ENCODE measurements around the gene ISX. TPM values are rescaled to one million over a fixed set of nuclear protein-coding genes. Genes with fewer than 3 reads are reported as not detected.

The ISX gene
- total RNA-seq, 1 donor from 2014 or later = not detected

GRCh38 chr22:35124691-35125219 is 58.8 kb downstream of the ISX start:
- no peak for TF ChIP-seq CTCF (IDR thresholded peaks at IDR 0.05; ENCODE audit: insufficient read depth, low read length, poor library complexity, severe bottlenecking)
- Histone ChIP-seq H3K4me3 (ENCODE audit: low read depth, low read length) (no peak overlapping the region), H3K36me3 (ENCODE audit: control insufficient read depth, insufficient read depth, low read length) (no peaks in the 10 kb centered on the region), H3K27me3 (ENCODE audit: control insufficient read depth, insufficient read depth, low read length) (no peaks in the 10 kb centered on the region)
- DNase-seq (ENCODE audit: low read depth) = no peak

- Histone ChIP-seq H3K27me3 (ENCODE audit: control insufficient read depth, insufficient read depth, low read length) (no peaks in the 10 kb centered on the region), H3K4me3 (ENCODE audit: low read depth, low read length) (no peak overlapping the region)
Observed at GRCh38 chr22:35126993-35127392, 61.0 kb downstream of the ISX start.

GRCh38 chr22:35128637-35129036 is 62.7 kb downstream of the ISX start:
- Histone ChIP-seq H3K27me3 (ENCODE audit: control insufficient read depth, insufficient read depth, low read length) (no peaks in the 10 kb centered on the region), H3K4me3 (ENCODE audit: low read depth, low read length) (no peak overlapping the region), H3K36me3 (ENCODE audit: control insufficient read depth, insufficient read depth, low read length) (no peaks in the 10 kb centered on the region)
- no peak for DNase-seq (ENCODE audit: low read depth)
- no peak for TF ChIP-seq CTCF (IDR thresholded peaks at IDR 0.05; ENCODE audit: insufficient read depth, low read length, poor library complexity, severe bottlenecking)

More at GRCh38 chr22:35126993-35127392, 61.0 kb downstream of the ISX start:
- DNase-seq (ENCODE audit: low read depth) = no peak
- no peaks in the 10 kb centered on the region for H3K36me3 ChIP-seq (ENCODE audit: control insufficient read depth, insufficient read depth, low read length)
- no peak for TF ChIP-seq CTCF (IDR thresholded peaks at IDR 0.05; ENCODE audit: insufficient read depth, low read length, poor library complexity, severe bottlenecking)

- H3K4me3 ChIP-seq (ENCODE audit: low read depth, low read length) = no peak overlapping the region
- DNase-seq (ENCODE audit: low read depth) = no peak
- H3K27me3 ChIP-seq (ENCODE audit: control insufficient read depth, insufficient read depth, low read length) = no peaks in the 10 kb centered on the region
- H3K36me3 ChIP-seq (ENCODE audit: control insufficient read depth, insufficient read depth, low read length) = no peaks in the 10 kb centered on the region
- TF ChIP-seq CTCF (IDR thresholded peaks at IDR 0.05; ENCODE audit: insufficient read depth, low read length, poor library complexity, severe bottlenecking) = no peak
Observed at GRCh38 chr22:35131525-35132000, 65.6 kb downstream of the ISX start.

GRCh38 chr22:35132568-35132967 is 66.6 kb downstream of the ISX start:
- TF ChIP-seq CTCF (IDR thresholded peaks at IDR 0.05; ENCODE audit: insufficient read depth, low read length, poor library complexity, severe bottlenecking) = no peak
- Histone ChIP-seq H3K36me3 (ENCODE audit: control insufficient read depth, insufficient read depth, low read length) (no peaks in the 10 kb centered on the region), H3K4me3 (ENCODE audit: low read depth, low read length) (no peak overlapping the region), H3K27me3 (ENCODE audit: control insufficient read depth, insufficient read depth, low read length) (no peaks in the 10 kb centered on the region)
- no peak for DNase-seq (ENCODE audit: low read depth)
